HL-60 (cell line): Measurements from ENCODE around the gene BRD4.
"Not testable (repeated sequence)": the region's sequence is repeated elsewhere in the genome, so short reads cannot be mapped to it uniquely, and the experiment has no call there.

Experiments used
- GABPA ChIP-seq: IDR thresholded peaks from 2 replicates; pipeline ENCODE4 v1.6.1; 2012; ENCODE audit warnings: low read depth
- TF ChIP-seq, protein P1 (sequence below): IDR thresholded peaks from one replicate; pipeline ENCODE4 v1.5.1; 2011; ENCODE audit warnings: low read length, control low read depth, inconsistent platforms; ENCODE audit not compliant: insufficient read depth

- TF ChIP-seq, protein P1, sequence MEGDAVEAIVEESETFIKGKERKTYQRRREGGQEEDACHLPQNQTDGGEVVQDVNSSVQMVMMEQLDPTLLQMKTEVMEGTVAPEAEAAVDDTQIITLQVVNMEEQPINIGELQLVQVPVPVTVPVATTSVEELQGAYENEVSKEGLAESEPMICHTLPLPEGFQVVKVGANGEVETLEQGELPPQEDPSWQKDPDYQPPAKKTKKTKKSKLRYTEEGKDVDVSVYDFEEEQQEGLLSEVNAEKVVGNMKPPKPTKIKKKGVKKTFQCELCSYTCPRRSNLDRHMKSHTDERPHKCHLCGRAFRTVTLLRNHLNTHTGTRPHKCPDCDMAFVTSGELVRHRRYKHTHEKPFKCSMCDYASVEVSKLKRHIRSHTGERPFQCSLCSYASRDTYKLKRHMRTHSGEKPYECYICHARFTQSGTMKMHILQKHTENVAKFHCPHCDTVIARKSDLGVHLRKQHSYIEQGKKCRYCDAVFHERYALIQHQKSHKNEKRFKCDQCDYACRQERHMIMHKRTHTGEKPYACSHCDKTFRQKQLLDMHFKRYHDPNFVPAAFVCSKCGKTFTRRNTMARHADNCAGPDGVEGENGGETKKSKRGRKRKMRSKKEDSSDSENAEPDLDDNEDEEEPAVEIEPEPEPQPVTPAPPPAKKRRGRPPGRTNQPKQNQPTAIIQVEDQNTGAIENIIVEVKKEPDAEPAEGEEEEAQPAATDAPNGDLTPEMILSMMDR = not testable (repeated sequence)
- not testable (repeated sequence) for TF ChIP-seq GABPA
Observed at GRCh38 chr19:15360015-15360414, 27.7 kb upstream of the BRD4 start.
